Suprapubic skin (tissue), 4 donors: Measurements from ENCODE around the gene CITED2.

ENCODE experiments used
- EP300 ChIP-seq: sonication (generic); formaldehyde crosslinking; IDR thresholded peaks from one replicate; pipeline ENCODE4 v1.6.1; 2017; ENCODE audit warnings: antibody characterized with exemption
- POLR2A ChIP-seq, 2 donors: fragments of 450-650 bp; IDR thresholded peaks; one replicate each; pipeline ENCODE4 v1.6.1; 2017; ENCODE audit warnings: antibody characterized with exemption in 2 of 2, mild to moderate bottlenecking in 2 of 2, moderate library complexity in 2 of 2
- POLR2AphosphoS5 ChIP-seq, 3 donors: sonication (generic); formaldehyde crosslinking; IDR thresholded peaks; one replicate each; pipeline ENCODE4 v1.6.1; 2017; ENCODE audit warnings: antibody characterized with exemption in 3 of 3
- TF ChIP-seq, protein P1 (sequence below), 2 donors: fragments of 200-600 bp in 1 of 2; fragments of 450-650 bp in 1 of 2; sonication (generic) in 1 of 2; IDR thresholded peaks; one replicate each; pipeline ENCODE4 v1.5.1; 2016 to 2019; ENCODE audit warnings: antibody characterized with exemption in 2 of 2, mild to moderate bottlenecking in 1 of 2, moderate library complexity in 1 of 2

DNA sequence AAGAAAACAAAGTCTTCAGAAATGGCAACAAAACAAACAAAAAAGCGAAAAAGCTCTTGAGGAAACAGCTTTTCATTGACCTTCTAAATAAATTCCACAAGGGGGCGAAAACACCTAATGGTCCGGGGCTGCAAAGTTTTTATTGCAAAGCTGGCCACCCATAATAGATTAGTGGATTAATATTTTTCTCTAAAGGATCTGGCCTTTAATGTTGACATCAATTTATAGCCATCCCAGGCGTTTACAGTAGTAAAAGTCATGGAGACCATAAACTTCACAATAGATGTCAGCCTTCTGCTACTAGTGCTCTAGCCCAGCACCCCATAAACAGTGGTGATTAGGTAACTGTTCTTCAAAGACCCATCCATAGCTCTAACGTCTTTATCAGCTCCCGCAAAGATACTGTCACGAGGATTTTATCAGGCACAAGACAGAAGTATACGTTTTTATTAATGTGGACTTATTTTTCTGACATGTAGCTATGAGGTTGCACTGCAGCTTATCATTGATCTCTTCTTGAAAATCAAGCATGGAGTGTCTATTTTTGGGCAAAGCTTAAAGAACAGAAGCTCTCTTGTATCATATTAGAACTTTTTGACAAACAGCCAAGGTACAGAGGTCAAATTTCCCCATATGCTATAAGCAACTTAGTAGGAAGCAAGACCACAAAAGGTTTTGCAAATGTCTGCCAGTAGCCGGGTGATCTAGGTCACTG, 4.7 kb downstream of the CITED2 start:
- TF ChIP-seq EP300 = no peak
- TF ChIP-seq, protein P1, sequence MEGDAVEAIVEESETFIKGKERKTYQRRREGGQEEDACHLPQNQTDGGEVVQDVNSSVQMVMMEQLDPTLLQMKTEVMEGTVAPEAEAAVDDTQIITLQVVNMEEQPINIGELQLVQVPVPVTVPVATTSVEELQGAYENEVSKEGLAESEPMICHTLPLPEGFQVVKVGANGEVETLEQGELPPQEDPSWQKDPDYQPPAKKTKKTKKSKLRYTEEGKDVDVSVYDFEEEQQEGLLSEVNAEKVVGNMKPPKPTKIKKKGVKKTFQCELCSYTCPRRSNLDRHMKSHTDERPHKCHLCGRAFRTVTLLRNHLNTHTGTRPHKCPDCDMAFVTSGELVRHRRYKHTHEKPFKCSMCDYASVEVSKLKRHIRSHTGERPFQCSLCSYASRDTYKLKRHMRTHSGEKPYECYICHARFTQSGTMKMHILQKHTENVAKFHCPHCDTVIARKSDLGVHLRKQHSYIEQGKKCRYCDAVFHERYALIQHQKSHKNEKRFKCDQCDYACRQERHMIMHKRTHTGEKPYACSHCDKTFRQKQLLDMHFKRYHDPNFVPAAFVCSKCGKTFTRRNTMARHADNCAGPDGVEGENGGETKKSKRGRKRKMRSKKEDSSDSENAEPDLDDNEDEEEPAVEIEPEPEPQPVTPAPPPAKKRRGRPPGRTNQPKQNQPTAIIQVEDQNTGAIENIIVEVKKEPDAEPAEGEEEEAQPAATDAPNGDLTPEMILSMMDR (IDR thresholded peaks at IDR 0.05) = peak; percentile 37 to 60
- no peak for TF ChIP-seq POLR2AphosphoS5 (IDR thresholded peaks at IDR 0.05)
- TF ChIP-seq POLR2A (IDR thresholded peaks at IDR 0.05) = no peak
